NCI-H524 treated with DMSO at 0.1 percent for 48 hours (cell line): ENCODE results near the gene EIF2S3B.

Experiments used
- DNase-seq: peaks from one replicate; lab custom pipeline; 2025; lab: John Stamatoyannopoulos, UW

The EIF2S3B gene

GRCh38 chr12:10554228-10554755 lies 48.6 kb downstream of the EIF2S3B start:
- DNase-seq = no peak

DNA sequence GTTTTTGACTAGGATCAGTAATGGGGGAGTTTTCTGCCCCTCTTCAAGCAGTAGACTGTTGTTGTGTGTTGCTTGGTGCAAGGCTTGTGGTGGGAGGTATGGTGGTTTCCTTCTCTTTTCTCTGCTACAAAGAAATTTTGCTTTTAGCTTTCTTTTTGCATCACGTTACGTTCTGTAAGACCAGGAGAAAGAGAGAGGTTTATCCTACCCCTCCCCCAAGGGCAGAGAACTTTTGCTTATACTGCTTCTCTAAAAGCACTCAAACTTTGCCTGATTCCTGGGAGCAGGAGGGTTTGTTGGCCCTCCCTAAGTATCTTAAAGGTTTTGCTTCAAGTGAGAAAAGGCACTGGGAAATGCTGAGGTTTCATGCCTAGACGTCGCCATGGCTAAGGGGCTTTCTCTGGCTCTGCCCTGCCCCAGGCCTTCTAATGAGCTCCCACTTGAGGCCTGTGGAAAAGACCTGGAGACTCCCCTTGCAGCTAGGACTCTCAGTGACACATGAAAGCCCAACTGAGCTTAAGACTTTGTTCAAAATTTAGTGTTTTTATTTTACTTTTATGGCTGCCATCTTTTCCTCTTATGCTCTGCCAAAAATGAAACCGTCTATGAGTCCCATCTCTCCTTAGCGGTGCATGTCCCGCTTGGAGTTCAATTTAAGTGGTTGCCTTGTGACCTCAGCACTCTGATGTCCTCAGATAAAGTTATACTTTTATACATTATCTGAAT lies 49.2 kb downstream of the EIF2S3B start:
- DNase-seq = no peak

DNA sequence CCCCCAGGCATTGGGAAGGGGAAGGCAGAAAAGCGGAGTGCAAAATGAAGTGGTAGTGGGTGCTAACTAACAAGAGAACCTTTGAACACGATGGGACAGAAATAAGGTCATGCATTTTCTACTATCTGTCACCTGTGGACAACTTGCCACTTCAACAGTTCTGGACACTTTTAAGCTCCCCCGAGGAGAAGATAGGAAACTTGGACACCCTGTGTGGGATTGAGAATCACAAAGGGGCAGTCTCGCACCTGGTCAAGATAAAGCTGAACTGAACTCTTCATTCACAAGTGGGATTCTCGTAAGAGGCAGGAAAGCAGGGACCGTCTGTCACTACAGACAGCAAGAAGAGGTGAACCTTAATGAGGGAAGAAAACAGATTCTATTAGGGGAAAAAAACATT lies 51.6 kb downstream of the EIF2S3B start:
- DNase-seq = peak; percentile 12

DNA sequence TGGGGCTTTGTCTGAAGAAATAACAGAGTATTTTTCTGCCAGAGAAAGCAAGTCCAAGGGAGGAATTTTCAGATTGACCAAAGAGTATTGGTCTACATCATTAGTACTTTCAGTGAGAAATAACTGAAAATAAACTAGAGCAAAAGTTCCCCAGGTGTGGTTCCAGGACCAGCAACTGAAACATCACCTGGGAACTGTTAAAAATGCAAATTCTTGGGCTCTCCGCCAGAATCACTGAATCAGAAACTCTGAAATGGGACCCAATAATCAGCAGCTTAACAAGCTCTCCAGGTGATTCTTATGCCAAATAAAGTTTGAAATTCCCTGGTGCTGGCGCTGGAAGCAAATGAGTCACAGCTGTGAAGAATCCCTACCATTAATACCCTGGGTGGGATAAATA lies 52.1 kb downstream of the EIF2S3B start:
- no peak for DNase-seq
